Spleen (tissue), 7 donors: ENCODE measurements around the gene CATSPER3.

Experiments
- CTCF ChIP-seq, 11 experiments: fragments of 200-600 bp in 7 of 11; fragments of 450-650 bp in 4 of 11; sonication (generic) in 4 of 11; IDR thresholded peaks in 8 of 11; conservative IDR thresholded peaks in 3 of 11; 1 replicate in 7 of 11; 2 replicates in 4 of 11; pipeline versions ENCODE4 v1.4.0 to v1.8.0; 2016 to 2021; ENCODE audit warnings: antibody characterized with exemption in 11 of 11, inconsistent platforms in 4 of 11, mild to moderate bottlenecking in 1 of 11
- POLR2A ChIP-seq, 3 donors: fragments of 450-650 bp; IDR thresholded peaks; one replicate each; pipeline ENCODE4 v1.5.1; 2017; ENCODE audit warnings: antibody characterized with exemption in 3 of 3, mild to moderate bottlenecking in 1 of 3
- donor health status: DM: no; HTN: no; CAD: no; lungs with moderate emphysema.
- donor health status: DM: no; HTN: no; CAD: no.
- donor health status: DM: no; HTN: no; CAD: no.

- no peak for TF ChIP-seq CTCF (IDR thresholded peaks at IDR 0.05 in 8 of 11, conservative IDR thresholded peaks at IDR 0.05 in 3 of 11)
- TF ChIP-seq POLR2A (IDR thresholded peaks at IDR 0.05) = no peak
Observed at GRCh38 chr5:134943547-134943946, 24.2 kb upstream of the CATSPER3 start.
